ENCODE data around the gene PLEKHO2. TPM values are rescaled to one million over a fixed set of nuclear protein-coding genes. Genes with fewer than 3 reads are reported as not detected.
A peak's percentile ranks its signal among the peaks of the same experiment; 100 is the strongest.
"Not testable (repeated sequence)": the region's sequence is repeated elsewhere in the genome, so short reads cannot be mapped to it uniquely, and the experiment has no call there.

PLEKHO2 gene
- polyA plus RNA-seq, 3 donors, result 54.1 to 93.5 (median 78.0) TPM

- H3K36me3 Mint-ChIP-seq; intact Hi-C loops (cut with micrococcal nuclease); H2AFZ ChIP-seq (ENCODE audit: insufficient read depth, low read depth, low read length, poor library complexity, severe bottlenecking); H3K9ac ChIP-seq (ENCODE audit: insufficient read depth, low read length, poor library complexity, severe bottlenecking); H3K27ac ChIP-seq (ENCODE audit: low read depth in 1 of 2, low read length in 2 of 2); H3K27me3 ChIP-seq (ENCODE audit: control insufficient read depth in 2 of 2, insufficient read depth in 2 of 2, low read length in 2 of 2); H3K4me1 Mint-ChIP-seq; H3K27ac Mint-ChIP-seq; H3K79me2 ChIP-seq (ENCODE audit: insufficient read depth, low read length); H3K27me3 Mint-ChIP-seq (ENCODE audit: low read depth in 3 of 3); H3K4me2 ChIP-seq (replicated peaks; ENCODE audit: extremely low read depth, low read length, poor library complexity, severe bottlenecking); H4K20me1 ChIP-seq (ENCODE audit: insufficient read depth, low read length); H3K4me3 ChIP-seq (replicated peaks in 1 of 3; ENCODE audit: low read depth in 2 of 3, low read length in 3 of 3); H3K4me1 ChIP-seq (ENCODE audit: control insufficient read depth in 1 of 2, insufficient read depth in 2 of 2, low read length in 2 of 2); H3K4me3 Mint-ChIP-seq; H3K9me3 ChIP-seq (replicated peaks in 1 of 2; ENCODE audit: control insufficient read depth in 1 of 2, insufficient read depth in 1 of 2, low read length in 2 of 2); DNase-seq; H3K36me3 ChIP-seq (replicated peaks in 1 of 2; ENCODE audit: control insufficient read depth in 1 of 2, insufficient read depth in 2 of 2, low read length in 2 of 2); H3K9me3 Mint-ChIP-seq: not testable (repeated sequence)
- WGBS (ENCODE audit: insufficient coverage), result 95% methylated on average over 8 of the region's 9 CpGs
These were observed 45.8 kb upstream of the PLEKHO2 start for GRCh38 chr15:64795921-64796320.

- H3K27ac ChIP-seq (ENCODE audit: low read depth in 1 of 2, low read length in 2 of 2); H3K4me3 Mint-ChIP-seq; H3K4me2 ChIP-seq (replicated peaks; ENCODE audit: extremely low read depth, low read length, poor library complexity, severe bottlenecking); H3K79me2 ChIP-seq (ENCODE audit: insufficient read depth, low read length); H3K36me3 Mint-ChIP-seq; DNase-seq; H4K20me1 ChIP-seq (ENCODE audit: insufficient read depth, low read length); H3K36me3 ChIP-seq (replicated peaks in 1 of 2; ENCODE audit: control insufficient read depth in 1 of 2, insufficient read depth in 2 of 2, low read length in 2 of 2); H3K27me3 ChIP-seq (ENCODE audit: control insufficient read depth in 2 of 2, insufficient read depth in 2 of 2, low read length in 2 of 2); H3K4me3 ChIP-seq (replicated peaks in 1 of 3; ENCODE audit: low read depth in 2 of 3, low read length in 3 of 3); H3K9me3 Mint-ChIP-seq; H3K9ac ChIP-seq (ENCODE audit: insufficient read depth, low read length, poor library complexity, severe bottlenecking); H3K4me1 ChIP-seq (ENCODE audit: control insufficient read depth in 1 of 2, insufficient read depth in 2 of 2, low read length in 2 of 2); H2AFZ ChIP-seq (ENCODE audit: insufficient read depth, low read depth, low read length, poor library complexity, severe bottlenecking); intact Hi-C loops (cut with micrococcal nuclease); H3K4me1 Mint-ChIP-seq; H3K27me3 Mint-ChIP-seq (ENCODE audit: low read depth in 3 of 3); H3K27ac Mint-ChIP-seq; H3K9me3 ChIP-seq (replicated peaks in 1 of 2; ENCODE audit: control insufficient read depth in 1 of 2, insufficient read depth in 1 of 2, low read length in 2 of 2): not testable (repeated sequence)
- no CpG with 5 or more reads among the region's 29 CpGs for WGBS (ENCODE audit: insufficient coverage)
These were observed 42.8 kb upstream of the PLEKHO2 start for GRCh38 chr15:64798905-64799304.

GRCh38 chr15:64800476-64800875 is 41.2 kb upstream of the PLEKHO2 start:
- peaks cover 2% of the 10 kb centered on the region for H3K4me1 Mint-ChIP-seq
- peaks cover 2 to 5% (median 4%) of the 10 kb centered on the region in 3 donors for H3K27me3 Mint-ChIP-seq (ENCODE audit: low read depth in 3 of 3)
- intact Hi-C loops (cut with micrococcal nuclease), result loop anchor here in 1 of 2 donors (10.0 kb wide), 1 partner anchor 66 kb away; no protein-coding TSS in a partner anchor
- DNase-seq, result no peak
- Histone ChIP-seq H3K4me1 (ENCODE audit: control insufficient read depth in 1 of 2, insufficient read depth in 2 of 2, low read length in 2 of 2) (no peaks in the 10 kb centered on the region), H3K4me2 (replicated peaks; ENCODE audit: extremely low read depth, low read length, poor library complexity, severe bottlenecking) (no peak overlapping the region), H3K9ac (ENCODE audit: insufficient read depth, low read length, poor library complexity, severe bottlenecking) (no peak overlapping the region), H3K27ac (ENCODE audit: low read depth in 1 of 2, low read length in 2 of 2) (no peak overlapping the region), H3K9me3 (replicated peaks in 1 of 2; ENCODE audit: control insufficient read depth in 1 of 2, insufficient read depth in 1 of 2, low read length in 2 of 2) (no peaks in the 10 kb centered on the region), H2AFZ (ENCODE audit: insufficient read depth, low read depth, low read length, poor library complexity, severe bottlenecking) (no peak overlapping the region), H3K27me3 (ENCODE audit: control insufficient read depth in 2 of 2, insufficient read depth in 2 of 2, low read length in 2 of 2) (no peaks in the 10 kb centered on the region), H3K36me3 (replicated peaks in 1 of 2; ENCODE audit: control insufficient read depth in 1 of 2, insufficient read depth in 2 of 2, low read length in 2 of 2) (no peaks in the 10 kb centered on the region), H3K4me3 (replicated peaks in 1 of 3; ENCODE audit: low read depth in 2 of 3, low read length in 3 of 3) (no peak overlapping the region), H3K79me2 (ENCODE audit: insufficient read depth, low read length) (no peaks in the 10 kb centered on the region), H4K20me1 (ENCODE audit: insufficient read depth, low read length) (no peaks in the 10 kb centered on the region)
- H3K9me3 Mint-ChIP-seq, result peaks cover 0 to 3% (median 0%) of the 10 kb centered on the region in 7 donors
- TF ChIP-seq CTCF (IDR thresholded peaks at IDR 0.05), result no peak
- H3K27ac Mint-ChIP-seq, result no peak overlapping the region
- H3K36me3 Mint-ChIP-seq, result no peaks in the 10 kb centered on the region
- H3K4me3 Mint-ChIP-seq, result peak overlapping the region in 1 of 2 donors; percentile 18
- WGBS (ENCODE audit: insufficient coverage), result no CpG with 5 or more reads among the region's 2 CpGs

All from CD14-positive monocyte (primary cell).